ENCODE data around the gene RNASEH2B.

The RNASEH2B gene

GRCh38 chr13:50995854-50996253 is 86.3 kb downstream of the RNASEH2B start:
- DNase-seq (ENCODE audit: low read depth): no peak

- no peak for DNase-seq (ENCODE audit: low read depth)
Measured at GRCh38 chr13:50998326-50998725, 88.7 kb downstream of the RNASEH2B start.

GRCh38 chr13:50999641-51000040 is 90.0 kb downstream of the RNASEH2B start:
- no peak for DNase-seq (ENCODE audit: low read depth)

- no peak for DNase-seq (ENCODE audit: low read depth)
Measured at GRCh38 chr13:51000061-51000460, 90.5 kb downstream of the RNASEH2B start.

- DNase-seq (ENCODE audit: low read depth): peak; percentile 53
Measured at GRCh38 chr13:51000571-51001260, 91.1 kb downstream of the RNASEH2B start.

GRCh38 chr13:51001335-51001734 is 91.7 kb downstream of the RNASEH2B start:
- DNase-seq (ENCODE audit: low read depth): no peak

GRCh38 chr13:51002736-51003135 is 93.1 kb downstream of the RNASEH2B start:
- no peak for DNase-seq (ENCODE audit: low read depth)

GRCh38 chr13:51003642-51004041 is 94.1 kb downstream of the RNASEH2B start:
- no peak for DNase-seq (ENCODE audit: low read depth)

GRCh38 chr13:51004111-51004865 is 94.7 kb downstream of the RNASEH2B start:
- DNase-seq (ENCODE audit: low read depth): no peak

GRCh38 chr13:51004918-51005460 is 95.4 kb downstream of the RNASEH2B start:
- no peak for DNase-seq (ENCODE audit: low read depth)

- no peak for DNase-seq (ENCODE audit: low read depth)
Measured at GRCh38 chr13:51005566-51005965, 96.0 kb downstream of the RNASEH2B start.

Data from GM04503 (cell line).